Fibroblast of skin of abdomen (primary cell): ENCODE measurements around the gene SERINC3.

Experiments
- DNase-seq: peaks from one replicate; pipeline ENCODE4 v3.0.0-alpha.2; 2013

Gene SERINC3

GRCh38 chr20:44463466-44463865, 58.4 kb downstream of the SERINC3 start:
- DNase-seq, result no peak

- DNase-seq, result no peak
Observed at GRCh38 chr20:44461803-44462174, 60.1 kb downstream of the SERINC3 start.

- no peak for DNase-seq
Observed at GRCh38 chr20:44461142-44461802, 60.6 kb downstream of the SERINC3 start.

GRCh38 chr20:44460795-44461141, 61.1 kb downstream of the SERINC3 start:
- peak; percentile 10 for DNase-seq

GRCh38 chr20:44459271-44459670, 62.6 kb downstream of the SERINC3 start:
- DNase-seq, result no peak

- DNase-seq, result no peak
Observed at GRCh38 chr20:44457016-44457415, 64.9 kb downstream of the SERINC3 start.

GRCh38 chr20:44456611-44457010, 65.3 kb downstream of the SERINC3 start:
- DNase-seq, result no peak

- DNase-seq, result no peak
Observed at GRCh38 chr20:44455126-44455525, 66.7 kb downstream of the SERINC3 start.

GRCh38 chr20:44454306-44454963, 67.4 kb downstream of the SERINC3 start:
- no peak for DNase-seq

GRCh38 chr20:44450903-44451450, 70.9 kb downstream of the SERINC3 start:
- no peak for DNase-seq

GRCh38 chr20:44450281-44450889, 71.5 kb downstream of the SERINC3 start:
- no peak for DNase-seq

- no peak for DNase-seq
Observed at GRCh38 chr20:44449864-44450263, 72.0 kb downstream of the SERINC3 start.

- DNase-seq, result no peak
Observed at GRCh38 chr20:44448753-44449546, 72.9 kb downstream of the SERINC3 start.

GRCh38 chr20:44447827-44448419, 73.9 kb downstream of the SERINC3 start:
- DNase-seq, result no peak
